Heart right ventricle (tissue), 16 donors: ENCODE results near the gene XIST. TPM values are rescaled to one million over a fixed set of nuclear protein-coding genes. Genes with fewer than 3 reads are reported as not detected.

ENCODE experiments used
- ATAC-seq, 8 donors: fragments of 200-7000 bp; cut with Tn5 transposase; one replicate each; pipeline ENCODE4 v1.9.1; 2020; ENCODE audit warnings: mild to moderate bottlenecking in 8 of 8, moderate library complexity in 8 of 8, moderate number of reproducible peaks in 1 of 8
- DNase-seq, 2 donors: peaks; one replicate each; pipeline ENCODE4 v3.0.0-alpha.2; 2020
- H3K27ac ChIP-seq, 10 donors: fragments of 200-600 bp; sonication (generic) in 2 of 10; one replicate each; pipeline versions ENCODE4 v1.5.0 to v1.8.0; 2020 to 2022; ENCODE audit warnings: mild to moderate bottlenecking in 3 of 10
- H3K27me3 ChIP-seq, 7 donors: fragments of 200-600 bp; one replicate each; pipeline ENCODE4 v1.8.0; 2021 to 2022; ENCODE audit warnings: mild to moderate bottlenecking in 2 of 7
- H3K36me3 ChIP-seq, 9 donors: fragments of 200-600 bp; sonication (generic) in 1 of 9; one replicate each; pipeline versions ENCODE4 v1.5.0 to v1.8.0; 2020 to 2022; ENCODE audit warnings: mild to moderate bottlenecking in 2 of 9
- H3K4me1 ChIP-seq, 9 donors: fragments of 200-600 bp; sonication (generic) in 1 of 9; one replicate each; pipeline versions ENCODE4 v1.5.0 to v1.8.0; 2020 to 2022; ENCODE audit warnings: mild to moderate bottlenecking in 4 of 9
- H3K4me3 ChIP-seq, 10 donors: fragments of 200-600 bp; sonication (generic) in 2 of 10; one replicate each; pipeline versions ENCODE4 v1.5.0 to v1.8.0; 2020 to 2022; ENCODE audit warnings: mild to moderate bottlenecking in 7 of 10, moderate library complexity in 2 of 10
- H3K9me3 ChIP-seq, 11 donors: fragments of 200-600 bp in 10 of 11; sonication (generic) in 2 of 11; one replicate each; pipeline versions ENCODE4 v1.5.0 to v1.8.0; 2013 to 2022; ENCODE audit warnings: mild to moderate bottlenecking in 2 of 11, control low read depth in 1 of 11, moderate library complexity in 1 of 11
- CTCF ChIP-seq, 9 donors: fragments of 200-600 bp; sonication (generic) in 2 of 9; IDR thresholded peaks; one replicate each; pipeline versions ENCODE4 v1.5.0 to v1.8.0; 2021 to 2022; ENCODE audit warnings: antibody characterized with exemption in 9 of 9, mild to moderate bottlenecking in 5 of 9, moderate library complexity in 1 of 9
- WGBS, 2 donors: extraction: QIAGEN DNeasy Blood & Tissue Kit; methylation state at CpG; one replicate each; pipeline ENCODE4 v1.1.7; 2013; ENCODE audit warnings: inconsistent platforms in 1 of 2; 5-methylcytosine and 5-hydroxymethylcytosine counted together
- intact Hi-C, 10 donors: fragments of 100-400 bp; cut with DNase I; formaldehyde crosslinking; loops; one replicate each; pipeline versions ENCODE4 v1.11.1 to v1.14.2; 2022
- polyA plus RNA-seq, 2 donors: library from polyadenylated mRNA; stranded (reverse); fragments of 200-250 nt; gene quantifications; one replicate each; pipeline ENCODE4 v1.2.3, GENCODE V29; 2013
- total RNA-seq, 10 donors: library from RNA; stranded (reverse); fragmentation: NEBNext Ultra II Directional in 3 of 10; extraction: Animal tissue kit (Norgen Biotek cat#: 25700) in 3 of 10; gene quantifications; one replicate each; pipeline versions ENCODE4 v1.2.1 to v1.2.4, GENCODE V29; 2021 to 2023
- donor health status: Arrhythmogenic right ventricular cardiomyopathy.
- donor health status: ischemic (EF 13 %, LVEDD 7.1; RV severe dilation, severe dysfunction).
- donor health status: healthy with polysubstance abuse.
- donor health status: DM: no; HTN: yes; CAD: no.
- donor health status: DM: no; HTN: no; CAD: no.
- donor health status: ischemic (EF 25% LVEDD 6.9; RV normal size, moderate dysfunction).
- donor health status: ischemic (EF 25% LVEDD 5.7; RV mildly dilated, moderate dysfunction).
- donor health status: healthy.
- donor health status: DM: yes; HTN: yes; CAD: no.
- donor health status: Ischemic cardiomyopathy.
- donor health status: ischemic (EF 35%, LVEDD 5.7; RV mildly dilated, moderate dysfunction).
- donor health status: nonischemic (EF 11% LVEDD 7.7; RV severe dilation, severe dysfunction).
- donor health status: DM: yes; HTN: yes; CAD: no.
- donor health status: PGD.
- donor health status: ischemic (EF 29% LVEDD 5.4; RV normal size, mild dysfunction).
- donor health status: nonischemic (EF 23%, LVEDD 6.1; RV moderate dilation, normal function).

Gene XIST
- total and polyA plus RNA-seq, 12 donors, result 0.07 to 105 (median 0.43) TPM

- 91 to 100% methylated on average over 2 of the region's 2 CpGs for WGBS, 2 donors
- no peak for ATAC-seq
- intact Hi-C loops, result no loop called here
- H3K4me3 ChIP-seq, result no peak overlapping the region
- H3K4me1 ChIP-seq, result peaks cover 0 to 59% (median 0%) of the 10 kb centered on the region in 9 donors
- H3K27me3 ChIP-seq, result no peaks in the 10 kb centered on the region
- DNase-seq, result no peak
- H3K36me3 ChIP-seq, result peaks cover 0 to 15% (median 0%) of the 10 kb centered on the region in 9 donors
- no peaks in the 10 kb centered on the region for H3K9me3 ChIP-seq
- H3K27ac ChIP-seq, result no peak overlapping the region
- TF ChIP-seq CTCF (IDR thresholded peaks at IDR 0.05), result no peak
Measured at GRCh38 chrX:73847100-73847499, 5.4 kb downstream of the XIST start.

- no peak overlapping the region for H3K27ac ChIP-seq
- no peaks in the 10 kb centered on the region for H3K27me3 ChIP-seq
- no peak for ATAC-seq
- 80 to 85% methylated on average over 4 of the region's 4 CpGs for WGBS, 2 donors
- no peak for TF ChIP-seq CTCF (IDR thresholded peaks at IDR 0.05)
- no peak overlapping the region for H3K4me3 ChIP-seq
- no peak for DNase-seq
- intact Hi-C loops, result no loop called here
- peaks cover 0 to 24% (median 0%) of the 10 kb centered on the region in 9 donors for H3K36me3 ChIP-seq
- H3K9me3 ChIP-seq, result no peaks in the 10 kb centered on the region
- H3K4me1 ChIP-seq, result peaks cover 0 to 66% (median 0%) of the 10 kb centered on the region in 9 donors
Measured at GRCh38 chrX:73842541-73843234, 9.8 kb downstream of the XIST start.

GRCh38 chrX:73841337-73841736 lies 11.2 kb downstream of the XIST start:
- no peak overlapping the region for H3K27ac ChIP-seq

More at GRCh38 chrX:73841337-73841736, 11.2 kb downstream of the XIST start:
- ATAC-seq, result no peak
- Histone ChIP-seq H3K27me3 (no peaks in the 10 kb centered on the region), H3K4me3 (no peak overlapping the region), H3K4me1 (peaks cover 0 to 53% (median 0%) of the 10 kb centered on the region in 9 donors), H3K36me3 (peaks cover 0 to 34% (median 0%) of the 10 kb centered on the region in 9 donors), H3K9me3 (no peaks in the 10 kb centered on the region)
- 75 to 86% methylated on average over 5 of the region's 5 CpGs for WGBS, 2 donors
- no peak for DNase-seq
- TF ChIP-seq CTCF (IDR thresholded peaks at IDR 0.05), result no peak
- intact Hi-C loops, result no loop called here
